Upper lobe of right lung (tissue), 1 donor: ENCODE measurements around the gene XPC. TPM values are rescaled to one million over a fixed set of nuclear protein-coding genes. Genes with fewer than 3 reads are reported as not detected.

Experiments used
- ATAC-seq: fragments of 200-7000 bp; cut with Tn5 transposase; one replicate; pipeline ENCODE4 v1.9.1; 2020; ENCODE audit warnings: mild to moderate bottlenecking, moderate library complexity
- DNase-seq: peaks from one replicate; pipeline ENCODE4 v3.0.0-alpha.2; 2020
- H3K27ac ChIP-seq: fragments of 200-600 bp; one replicate; pipeline ENCODE4 v1.8.0; 2022
- H3K27me3 ChIP-seq: fragments of 200-600 bp; one replicate; pipeline ENCODE4 v1.8.0; 2022; ENCODE audit warnings: mild to moderate bottlenecking
- H3K36me3 ChIP-seq: fragments of 200-600 bp; one replicate; pipeline ENCODE4 v1.8.0; 2022
- H3K4me1 ChIP-seq: fragments of 200-600 bp; one replicate; pipeline ENCODE4 v1.8.0; 2022
- H3K4me3 ChIP-seq: fragments of 200-600 bp; one replicate; pipeline ENCODE4 v1.8.0; 2022; ENCODE audit warnings: mild to moderate bottlenecking
- H3K9me3 ChIP-seq: fragments of 200-600 bp; one replicate; pipeline ENCODE4 v1.8.0; 2022
- CTCF ChIP-seq: fragments of 200-600 bp; IDR thresholded peaks from one replicate; pipeline ENCODE4 v1.8.0; 2022; ENCODE audit warnings: antibody characterized with exemption
- intact Hi-C: fragments of 100-400 bp; cut with DNase I; formaldehyde crosslinking; loops from one replicate; pipeline ENCODE4 v1.11.0; 2022
- total RNA-seq: library from RNA; stranded (reverse); fragmentation: NEBNext Ultra II Directional; extraction: Animal tissue kit (Norgen Biotek cat#: 25700); gene quantifications from one replicate; pipeline ENCODE4 v1.2.1, GENCODE V29; 2021
- donor health status: DM: no; HTN: yes; CAD: no; lungs with severe emphysema.

The XPC gene
- total RNA-seq, 1 donor from 2014 or later, result 36.1 TPM

- peaks cover 7% of the 10 kb centered on the region for H3K4me1 ChIP-seq
- H3K27ac ChIP-seq, result no peak overlapping the region
- ATAC-seq (no peak), DNase-seq (no peak)
- peaks cover 72% of the 10 kb centered on the region for H3K36me3 ChIP-seq
- intact Hi-C loops, result no loop called here
- TF ChIP-seq CTCF, result no peak
- no peak overlapping the region for H3K4me3 ChIP-seq
- H3K9me3 ChIP-seq, result no peaks in the 10 kb centered on the region
- H3K27me3 ChIP-seq, result no peaks in the 10 kb centered on the region
These were observed 27.7 kb downstream of the XPC start for GRCh38 chr3:14150491-14151230.

- Histone ChIP-seq H3K4me3 (no peak overlapping the region), H3K27me3 (no peaks in the 10 kb centered on the region), H3K27ac (no peak overlapping the region), H3K9me3 (no peaks in the 10 kb centered on the region), H3K36me3 (peaks cover 73% of the 10 kb centered on the region), H3K4me1 (peaks cover 13% of the 10 kb centered on the region)
- intact Hi-C loops, result no loop called here
- ATAC-seq (no peak), DNase-seq (no peak)
- TF ChIP-seq CTCF, result no peak
These were observed 28.3 kb downstream of the XPC start for GRCh38 chr3:14150078-14150477.

GRCh38 chr3:14148041-14148985, 30.1 kb downstream of the XPC start:
- TF ChIP-seq CTCF, result no peak
- Histone ChIP-seq H3K27ac (peak overlapping the region; percentile 96), H3K4me1 (peaks cover 27% of the 10 kb centered on the region), H3K27me3 (no peaks in the 10 kb centered on the region), H3K4me3 (no peak overlapping the region), H3K36me3 (peaks cover 57% of the 10 kb centered on the region), H3K9me3 (no peaks in the 10 kb centered on the region)
- no peak for ATAC-seq
- no peak for DNase-seq
- intact Hi-C loops, result no loop called here

- DNase-seq, result no peak
- peaks cover 53% of the 10 kb centered on the region for H3K36me3 ChIP-seq
These were observed 30.8 kb downstream of the XPC start for GRCh38 chr3:14147617-14148016.

GRCh38 chr3:14147066-14147435, 31.4 kb downstream of the XPC start:
- DNase-seq (no peak), ATAC-seq (no peak)
- Histone ChIP-seq H3K4me1 (peaks cover 39% of the 10 kb centered on the region), H3K27me3 (no peaks in the 10 kb centered on the region), H3K27ac (peak overlapping the region; percentile 96), H3K9me3 (no peaks in the 10 kb centered on the region), H3K4me3 (no peak overlapping the region), H3K36me3 (peaks cover 53% of the 10 kb centered on the region)
- intact Hi-C loops, result no loop called here
- no peak for TF ChIP-seq CTCF

More at GRCh38 chr3:14147617-14148016, 30.8 kb downstream of the XPC start:
- no peak for ATAC-seq
- no peak for TF ChIP-seq CTCF
- intact Hi-C loops, result no loop called here
- Histone ChIP-seq H3K27me3 (no peaks in the 10 kb centered on the region), H3K9me3 (no peaks in the 10 kb centered on the region), H3K4me3 (no peak overlapping the region), H3K27ac (peak overlapping the region; percentile 96), H3K4me1 (peaks cover 34% of the 10 kb centered on the region)
